ENCODE results near the gene STXBP3.

GRCh38 chr1:108780937-108781574 lies 34.6 kb downstream of the STXBP3 start:
- TF ChIP-seq, protein P1, sequence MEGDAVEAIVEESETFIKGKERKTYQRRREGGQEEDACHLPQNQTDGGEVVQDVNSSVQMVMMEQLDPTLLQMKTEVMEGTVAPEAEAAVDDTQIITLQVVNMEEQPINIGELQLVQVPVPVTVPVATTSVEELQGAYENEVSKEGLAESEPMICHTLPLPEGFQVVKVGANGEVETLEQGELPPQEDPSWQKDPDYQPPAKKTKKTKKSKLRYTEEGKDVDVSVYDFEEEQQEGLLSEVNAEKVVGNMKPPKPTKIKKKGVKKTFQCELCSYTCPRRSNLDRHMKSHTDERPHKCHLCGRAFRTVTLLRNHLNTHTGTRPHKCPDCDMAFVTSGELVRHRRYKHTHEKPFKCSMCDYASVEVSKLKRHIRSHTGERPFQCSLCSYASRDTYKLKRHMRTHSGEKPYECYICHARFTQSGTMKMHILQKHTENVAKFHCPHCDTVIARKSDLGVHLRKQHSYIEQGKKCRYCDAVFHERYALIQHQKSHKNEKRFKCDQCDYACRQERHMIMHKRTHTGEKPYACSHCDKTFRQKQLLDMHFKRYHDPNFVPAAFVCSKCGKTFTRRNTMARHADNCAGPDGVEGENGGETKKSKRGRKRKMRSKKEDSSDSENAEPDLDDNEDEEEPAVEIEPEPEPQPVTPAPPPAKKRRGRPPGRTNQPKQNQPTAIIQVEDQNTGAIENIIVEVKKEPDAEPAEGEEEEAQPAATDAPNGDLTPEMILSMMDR (IDR thresholded peaks at IDR 0.05), result no peak
- no peak for TF ChIP-seq EZH2 (IDR thresholded peaks at IDR 0.05; ENCODE audit: borderline replicate concordance, insufficient read depth, low read depth, low read length, poor library complexity, severe bottlenecking)

All from B cell (primary cell).